ENCODE data around the gene CACNG6.

The CACNG6 gene

GRCh38 chr19:54014920-54015560, 23.6 kb downstream of the CACNG6 start:
- TF ChIP-seq ISL1 (CRISPR knock-in tag; IDR thresholded peaks at IDR 0.05) (no peak), CREB5 (CRISPR knock-in tag; IDR thresholded peaks at IDR 0.05; ENCODE audit: low read depth) (no peak), OSR1 (CRISPR knock-in tag; IDR thresholded peaks at IDR 0.05) (no peak), TSHZ2 (CRISPR knock-in tag; IDR thresholded peaks at IDR 0.05) (no peak), ARNTL (CRISPR knock-in tag; IDR thresholded peaks at IDR 0.05; ENCODE audit: borderline replicate concordance, low read depth) (no peak), ESRRG (CRISPR knock-in tag; IDR thresholded peaks at IDR 0.05) (no peak), CSRNP3 (CRISPR knock-in tag; IDR thresholded peaks at IDR 0.05) (no peak)
- TF ChIP-seq, protein P1, sequence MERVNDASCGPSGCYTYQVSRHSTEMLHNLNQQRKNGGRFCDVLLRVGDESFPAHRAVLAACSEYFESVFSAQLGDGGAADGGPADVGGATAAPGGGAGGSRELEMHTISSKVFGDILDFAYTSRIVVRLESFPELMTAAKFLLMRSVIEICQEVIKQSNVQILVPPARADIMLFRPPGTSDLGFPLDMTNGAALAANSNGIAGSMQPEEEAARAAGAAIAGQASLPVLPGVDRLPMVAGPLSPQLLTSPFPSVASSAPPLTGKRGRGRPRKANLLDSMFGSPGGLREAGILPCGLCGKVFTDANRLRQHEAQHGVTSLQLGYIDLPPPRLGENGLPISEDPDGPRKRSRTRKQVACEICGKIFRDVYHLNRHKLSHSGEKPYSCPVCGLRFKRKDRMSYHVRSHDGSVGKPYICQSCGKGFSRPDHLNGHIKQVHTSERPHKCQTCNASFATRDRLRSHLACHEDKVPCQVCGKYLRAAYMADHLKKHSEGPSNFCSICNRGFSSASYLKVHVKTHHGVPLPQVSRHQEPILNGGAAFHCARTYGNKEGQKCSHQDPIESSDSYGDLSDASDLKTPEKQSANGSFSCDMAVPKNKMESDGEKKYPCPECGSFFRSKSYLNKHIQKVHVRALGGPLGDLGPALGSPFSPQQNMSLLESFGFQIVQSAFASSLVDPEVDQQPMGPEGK (CRISPR knock-in tag; IDR thresholded peaks at IDR 0.05; ENCODE audit: borderline replicate concordance): no peak
- no peak for ATAC-seq

- no peak for ATAC-seq
- TF ChIP-seq GLIS3 (CRISPR knock-in tag; IDR thresholded peaks at IDR 0.05): no peak
Observed at GRCh38 chr19:54017261-54017660, 25.8 kb downstream of the CACNG6 start.

GRCh38 chr19:54021363-54021762, 29.9 kb downstream of the CACNG6 start:
- TF ChIP-seq TSHZ2 (CRISPR knock-in tag; IDR thresholded peaks at IDR 0.05): no peak
- TF ChIP-seq RARB (CRISPR knock-in tag; IDR thresholded peaks at IDR 0.05): no peak
- no peak for TF ChIP-seq CREB5 (CRISPR knock-in tag; IDR thresholded peaks at IDR 0.05; ENCODE audit: low read depth)
- no peak for TF ChIP-seq POU6F1 (CRISPR knock-in tag; IDR thresholded peaks at IDR 0.05; ENCODE audit: borderline replicate concordance, low read depth)
- no peak for TF ChIP-seq GLIS3 (CRISPR knock-in tag; IDR thresholded peaks at IDR 0.05)
- TF ChIP-seq BACH2 (CRISPR knock-in tag; IDR thresholded peaks at IDR 0.05; ENCODE audit: borderline replicate concordance): no peak
- no peak for TF ChIP-seq ZNF8 (CRISPR knock-in tag; IDR thresholded peaks at IDR 0.05)
- no peak for TF ChIP-seq ZC3H10 (CRISPR knock-in tag; IDR thresholded peaks at IDR 0.05)
- TF ChIP-seq ZFP3 (CRISPR knock-in tag; IDR thresholded peaks at IDR 0.05): no peak
- TF ChIP-seq ZNF70 (CRISPR knock-in tag; IDR thresholded peaks at IDR 0.05): no peak
- no peak for TF ChIP-seq CSDC2 (CRISPR knock-in tag; IDR thresholded peaks at IDR 0.05)
- TF ChIP-seq CSRNP3 (CRISPR knock-in tag; IDR thresholded peaks at IDR 0.05): no peak
- no peak for TF ChIP-seq ZNF565 (CRISPR knock-in tag; conservative IDR thresholded peaks at IDR 0.05; ENCODE audit: low read depth)
- ATAC-seq: no peak

Measured in SK-N-SH treated with all-trans-retinoic acid at 6 μM for 48 hours (cell line).